HAP-1 (cell line): ENCODE results near the gene EPM2A.

ENCODE experiments used
- DNase-seq, 2 experiments: peaks; one replicate each; pipeline ENCODE4 v3.0.0-alpha.2; 2016 to 2020; ENCODE audit warnings: low spot score in 2 of 2
- H3K27me3 ChIP-seq: fragments of 250-450 bp; sonication (Bioruptor Pico); 2 replicates; pipeline ENCODE4 v1.5.1; 2020; ENCODE audit warnings: low read depth, mild to moderate bottlenecking, moderate library complexity
- H3K36me3 ChIP-seq: fragments of 250-450 bp; sonication (Bioruptor Pico); replicated peaks from 2 replicates; pipeline ENCODE4 v1.5.1; 2020; ENCODE audit warnings: mild to moderate bottlenecking
- H3K4me1 ChIP-seq: fragments of 250-450 bp; sonication (Bioruptor Pico); 2 replicates; pipeline ENCODE4 v1.5.1; 2020; ENCODE audit warnings: mild to moderate bottlenecking
- H3K4me3 ChIP-seq: fragments of 250-450 bp; sonication (Bioruptor Pico); 2 replicates; pipeline ENCODE4 v1.5.1; 2020; ENCODE audit warnings: mild to moderate bottlenecking, moderate library complexity
- H3K9me3 ChIP-seq: fragments of 250-450 bp; sonication (Bioruptor Pico); 2 replicates; pipeline ENCODE4 v1.5.1; 2020; ENCODE audit warnings: mild to moderate bottlenecking, moderate library complexity
- in situ Hi-C: fragments of 300-500 bp; cut with MboI; formaldehyde crosslinking; loops from 3 replicates; pipeline ENCODE4 v1.14.3; 2020; ENCODE audit warnings: low sequenced_read_pairs, inconsistent platforms, mixed read lengths

The EPM2A gene

GRCh38 chr6:145735356-145736165, at the start of gene EPM2A:
EPM2A (minus strand) TSS chr6:145735520; CDS start chr6:145735498, 22 bp downstream.
- peaks cover 18% of the 10 kb centered on the region for H3K4me1 ChIP-seq
- H3K27me3 ChIP-seq, result no peaks in the 10 kb centered on the region
- H3K36me3 ChIP-seq, result no peaks in the 10 kb centered on the region
- DNase-seq, result peak; percentile 55 to 78
- H3K4me3 ChIP-seq, result peak within 1 kb of the TSS; percentile 41
- no peaks in the 10 kb centered on the region for H3K9me3 ChIP-seq
- in situ Hi-C loops, result no loop called here

DNA sequence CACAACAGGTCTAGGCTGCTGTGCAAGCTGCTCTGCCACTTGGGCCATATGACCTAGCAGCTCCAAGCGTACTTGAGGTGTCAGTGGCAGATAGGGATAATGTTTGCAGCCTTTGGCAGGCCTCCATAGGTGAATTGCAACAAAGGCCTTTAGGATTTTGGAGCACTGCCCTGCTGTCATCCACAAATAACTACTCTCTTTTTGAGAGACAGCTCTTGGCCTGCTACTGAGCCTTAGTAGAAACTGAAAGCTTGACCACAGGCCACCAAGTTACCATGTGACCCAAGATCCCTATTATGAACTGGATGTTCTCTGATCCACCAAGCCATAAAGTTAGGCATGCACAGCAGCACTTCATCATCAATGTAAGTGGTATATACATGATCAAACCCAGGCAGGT, 49.4 kb upstream of the EPM2A start:
- in situ Hi-C loops, result no loop called here
- H3K4me1 ChIP-seq, result no peaks in the 10 kb centered on the region
- DNase-seq, result no peak

GRCh38 chr6:145783796-145784195, 48.5 kb upstream of the EPM2A start:
- no peaks in the 10 kb centered on the region for H3K27me3 ChIP-seq
- no peaks in the 10 kb centered on the region; the same call in 1 of the 2 replicates for H3K9me3 ChIP-seq
- in situ Hi-C loops, result no loop called here
- no peak overlapping the region for H3K4me3 ChIP-seq
- peak in 1 of 2 experiments; percentile 20 for DNase-seq
- no peaks in the 10 kb centered on the region for H3K36me3 ChIP-seq
- H3K4me1 ChIP-seq, result no peaks in the 10 kb centered on the region

More for the DNA sequence above, 49.4 kb upstream of the EPM2A start:
- Histone ChIP-seq H3K9me3 (no peaks in the 10 kb centered on the region; the same call in 1 of the 2 replicates), H3K4me3 (no peak overlapping the region), H3K36me3 (no peaks in the 10 kb centered on the region), H3K27me3 (no peaks in the 10 kb centered on the region)

DNA sequence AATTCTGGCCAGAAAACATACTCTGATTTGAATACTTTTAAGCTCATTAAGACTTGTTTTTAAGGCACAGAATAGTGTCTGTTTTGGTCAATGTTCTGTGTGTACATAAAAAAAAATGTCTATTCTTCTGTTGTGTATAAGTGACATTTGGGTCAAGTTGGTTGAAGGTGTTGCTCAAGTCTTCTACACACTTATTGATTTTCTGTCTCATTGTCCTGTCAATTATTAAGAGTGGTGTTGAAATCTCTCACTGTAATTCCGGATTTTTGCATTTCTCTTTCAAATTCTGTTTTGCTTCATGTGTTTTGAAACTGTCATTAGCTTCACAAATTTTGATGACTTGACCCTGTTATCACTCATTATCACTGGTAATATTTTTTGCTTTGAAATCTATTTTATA, 37.5 kb upstream of the EPM2A start:
- in situ Hi-C loops, result no loop called here
- DNase-seq, result no peak
- Histone ChIP-seq H3K36me3 (no peaks in the 10 kb centered on the region), H3K27me3 (no peaks in the 10 kb centered on the region), H3K4me3 (no peak overlapping the region), H3K4me1 (no peaks in the 10 kb centered on the region), H3K9me3 (no peaks in the 10 kb centered on the region)

GRCh38 chr6:145765449-145765848, 30.1 kb upstream of the EPM2A start:
- H3K36me3 ChIP-seq, result no peaks in the 10 kb centered on the region
- H3K9me3 ChIP-seq, result no peaks in the 10 kb centered on the region
- no peaks in the 10 kb centered on the region for H3K4me1 ChIP-seq
- no peak overlapping the region for H3K4me3 ChIP-seq
- in situ Hi-C loops, result no loop called here
- DNase-seq, result no peak
- no peaks in the 10 kb centered on the region for H3K27me3 ChIP-seq

GRCh38 chr6:145763742-145764141, 28.4 kb upstream of the EPM2A start:
- H3K4me1 ChIP-seq, result no peaks in the 10 kb centered on the region
- no peak for DNase-seq
- in situ Hi-C loops, result no loop called here
- no peaks in the 10 kb centered on the region for H3K9me3 ChIP-seq
- H3K36me3 ChIP-seq, result no peaks in the 10 kb centered on the region
- no peak overlapping the region for H3K4me3 ChIP-seq
- no peaks in the 10 kb centered on the region for H3K27me3 ChIP-seq

DNA sequence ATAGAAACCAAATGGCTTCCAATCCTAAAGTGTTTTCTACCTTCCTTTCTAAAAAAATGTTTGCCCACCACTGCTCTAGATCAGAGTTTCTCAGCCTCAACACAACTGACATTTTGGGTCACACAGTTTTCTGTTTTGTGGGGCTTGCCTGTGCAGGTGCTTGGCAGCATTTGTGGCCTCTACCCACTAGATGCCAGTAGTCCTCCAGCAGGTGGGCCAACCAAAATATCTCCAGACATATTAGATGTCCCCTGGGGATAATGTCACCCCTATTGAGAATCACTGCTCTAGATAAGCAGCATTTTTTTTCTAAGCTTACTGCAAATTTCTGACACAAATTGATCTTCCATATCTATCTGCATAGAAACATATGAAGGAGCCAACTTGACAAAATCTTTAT, 26.3 kb upstream of the EPM2A start:
- H3K4me1 ChIP-seq, result no peaks in the 10 kb centered on the region; the same call in 1 of the 2 replicates
- in situ Hi-C loops, result no loop called here
- no peaks in the 10 kb centered on the region for H3K9me3 ChIP-seq
- no peak for DNase-seq
- H3K36me3 ChIP-seq, result no peaks in the 10 kb centered on the region
- H3K4me3 ChIP-seq, result no peak overlapping the region
- no peaks in the 10 kb centered on the region for H3K27me3 ChIP-seq

- H3K9me3 ChIP-seq, result no peaks in the 10 kb centered on the region
- H3K4me3 ChIP-seq, result no peak overlapping the region
- in situ Hi-C loops, result no loop called here
- H3K27me3 ChIP-seq, result no peaks in the 10 kb centered on the region
- peaks cover 6% of the 10 kb centered on the region for H3K4me1 ChIP-seq
- DNase-seq, result no peak
- H3K36me3 ChIP-seq, result no peaks in the 10 kb centered on the region
These were observed 22.8 kb upstream of the EPM2A start for GRCh38 chr6:145758113-145758512.

GRCh38 chr6:145756170-145756662, 20.9 kb upstream of the EPM2A start:
- peak in 1 of 2 experiments; percentile 47 for DNase-seq
- peaks cover 6% of the 10 kb centered on the region for H3K4me1 ChIP-seq
- in situ Hi-C loops, result no loop called here
- H3K27me3 ChIP-seq, result no peaks in the 10 kb centered on the region
- H3K4me3 ChIP-seq, result no peak overlapping the region
- no peaks in the 10 kb centered on the region for H3K9me3 ChIP-seq
- H3K36me3 ChIP-seq, result no peaks in the 10 kb centered on the region

GRCh38 chr6:145755682-145756081, 20.4 kb upstream of the EPM2A start:
- H3K36me3 ChIP-seq, result no peaks in the 10 kb centered on the region
- no peaks in the 10 kb centered on the region for H3K9me3 ChIP-seq
- no peak overlapping the region for H3K4me3 ChIP-seq
- peaks cover 6% of the 10 kb centered on the region for H3K4me1 ChIP-seq
- DNase-seq, result no peak
- in situ Hi-C loops, result no loop called here
- no peaks in the 10 kb centered on the region for H3K27me3 ChIP-seq

DNA sequence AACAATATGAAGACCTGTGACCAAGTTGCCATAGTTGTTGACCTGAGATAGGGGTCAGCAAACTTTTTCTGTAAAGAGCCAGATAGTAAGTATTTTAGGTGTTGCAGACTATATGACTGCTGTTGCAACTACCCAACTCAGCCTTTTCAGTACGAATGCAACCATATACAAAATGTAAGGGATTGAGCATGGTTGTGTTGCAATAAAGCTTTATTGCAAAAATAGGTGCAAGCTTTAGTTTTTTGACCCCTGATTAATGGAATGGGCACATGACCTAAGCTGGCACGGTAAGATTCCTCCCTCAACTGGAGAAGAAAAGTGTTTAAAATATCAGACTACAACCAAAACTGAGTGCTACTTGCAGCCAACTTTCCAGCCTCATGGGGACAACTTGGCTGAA, 17.3 kb upstream of the EPM2A start:
- Histone ChIP-seq H3K9me3 (no peaks in the 10 kb centered on the region), H3K27me3 (no peaks in the 10 kb centered on the region), H3K36me3 (no peaks in the 10 kb centered on the region), H3K4me1 (peaks cover 6% of the 10 kb centered on the region), H3K4me3 (no peak overlapping the region)
- no peak for DNase-seq
- in situ Hi-C loops, result no loop called here

DNA sequence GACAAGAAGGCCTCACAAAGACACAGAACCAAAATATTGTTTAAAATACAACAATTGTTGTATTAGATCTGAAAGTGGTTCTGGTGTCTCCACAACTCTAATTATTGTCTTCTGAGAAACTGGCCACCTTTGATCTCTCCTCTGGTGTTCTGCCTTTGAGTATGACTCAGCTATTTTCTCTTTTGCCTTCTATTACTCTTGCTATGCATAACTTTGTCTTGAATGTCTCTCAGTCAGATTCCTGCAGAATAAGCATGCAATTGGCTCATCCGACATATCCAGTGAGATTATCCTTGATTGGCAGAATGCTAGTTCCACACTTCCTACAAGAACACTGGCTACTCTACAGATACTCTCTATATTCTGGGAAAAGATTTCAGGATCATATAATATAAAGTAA, 14.3 kb upstream of the EPM2A start:
- no peak for DNase-seq
- Histone ChIP-seq H3K9me3 (no peaks in the 10 kb centered on the region), H3K4me1 (no peaks in the 10 kb centered on the region), H3K27me3 (no peaks in the 10 kb centered on the region), H3K36me3 (no peaks in the 10 kb centered on the region), H3K4me3 (no peak overlapping the region)
- in situ Hi-C loops, result no loop called here

DNA sequence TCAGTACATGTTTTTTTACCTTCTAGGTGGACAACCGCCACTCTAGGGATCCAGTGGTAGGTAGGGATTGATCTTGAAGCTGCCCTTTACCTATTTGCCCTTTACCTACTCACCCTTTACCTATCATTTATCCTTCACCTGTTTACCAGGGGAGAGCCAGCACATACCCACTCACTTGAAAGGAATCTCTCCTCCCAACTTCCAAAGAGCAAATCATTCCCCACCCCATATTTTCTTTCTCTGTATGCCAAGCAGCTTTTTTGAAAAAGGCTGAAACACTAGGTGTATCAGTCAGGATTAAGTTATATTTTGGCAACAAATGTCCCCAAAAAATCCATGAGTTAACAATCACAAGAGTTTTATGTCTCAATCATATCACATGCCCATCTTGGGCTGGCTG, 10.5 kb upstream of the EPM2A start:
- DNase-seq, result no peak
- no peaks in the 10 kb centered on the region for H3K9me3 ChIP-seq
- no peak overlapping the region for H3K4me3 ChIP-seq
- in situ Hi-C loops, result no loop called here
- no peaks in the 10 kb centered on the region for H3K27me3 ChIP-seq
- no peaks in the 10 kb centered on the region for H3K4me1 ChIP-seq
- H3K36me3 ChIP-seq, result no peaks in the 10 kb centered on the region

DNA sequence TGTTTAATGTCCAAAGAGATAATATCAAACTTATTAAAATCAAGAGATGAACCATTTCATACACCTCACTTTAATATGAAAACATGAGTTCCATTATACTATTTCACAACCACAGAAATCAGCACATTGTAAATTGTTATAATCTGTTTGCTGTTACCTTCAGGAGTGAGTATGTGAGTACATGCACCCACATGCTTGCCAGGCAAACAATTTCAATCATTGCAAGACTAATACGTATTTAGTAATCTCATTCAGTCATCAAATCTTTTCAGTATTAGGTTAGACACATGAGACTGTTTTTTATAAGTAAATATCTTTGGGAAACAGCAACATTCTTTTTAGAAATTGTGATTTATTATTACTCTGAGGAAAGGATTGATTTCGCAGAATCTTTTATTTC, 9.3 kb upstream of the EPM2A start:
- H3K4me1 ChIP-seq, result no peaks in the 10 kb centered on the region
- H3K27me3 ChIP-seq, result no peaks in the 10 kb centered on the region
- H3K9me3 ChIP-seq, result no peaks in the 10 kb centered on the region
- H3K36me3 ChIP-seq, result no peaks in the 10 kb centered on the region
- no peak for DNase-seq
- in situ Hi-C loops, result no loop called here
- no peak overlapping the region for H3K4me3 ChIP-seq
